Activated CD4-positive, alpha-beta T cell treated with anti-CD3 and anti-CD28 coated beads for 36 hours (primary cell): Measurements from ENCODE around the gene STRADA. TPM values are rescaled to one million over a fixed set of nuclear protein-coding genes. Genes with fewer than 3 reads are reported as not detected.
"Not testable (repeated sequence)": the region's sequence is repeated elsewhere in the genome, so short reads cannot be mapped to it uniquely, and the experiment has no call there.

Experiments used
- ATAC-seq: fragments of 200-7000 bp; cut with Tn5 transposase; one replicate; pipeline ENCODE4 v1.10.0; 2021; ENCODE audit warnings: mild to moderate bottlenecking, moderate library complexity
- CTCF ChIA-PET: fragments of 350-600 bp; sonication (Branson Sonifier 250); formaldehyde crosslinking; loops from one replicate; lab custom pipeline; 2021; ENCODE audit warnings: antibody characterized with exemption; lab: Charles Lee
- POLR2A ChIA-PET: fragments of 350-600 bp; sonication (Branson Sonifier 250); formaldehyde crosslinking; loops from one replicate; lab custom pipeline; 2021; ENCODE audit warnings: antibody characterized with exemption, inconsistent platforms; lab: Charles Lee
- DNase-seq: peaks from one replicate; pipeline ENCODE4 v3.0.0-alpha.2; 2020
- H3K27ac Mint-ChIP-seq: one replicate; pipeline ENCODE4 v1.8.0; 2021; ENCODE audit warnings: mixed read lengths
- H3K27me3 Mint-ChIP-seq: one replicate; pipeline ENCODE4 v1.8.0; 2021; ENCODE audit warnings: mixed read lengths
- H3K36me3 Mint-ChIP-seq: one replicate; pipeline ENCODE4 v1.8.0; 2021; ENCODE audit warnings: low read depth, mixed read lengths
- H3K4me1 Mint-ChIP-seq: one replicate; pipeline ENCODE4 v1.8.0; 2021; ENCODE audit warnings: mixed read lengths
- H3K4me3 Mint-ChIP-seq: one replicate; pipeline ENCODE4 v1.8.0; 2021; ENCODE audit warnings: mild to moderate bottlenecking, moderate library complexity, mixed read lengths
- H3K9me3 Mint-ChIP-seq: one replicate; pipeline ENCODE4 v1.8.0; 2021; ENCODE audit warnings: low read depth, mixed read lengths
- intact Hi-C, 2 experiments: fragments of 100-400 bp; cut with DNase I in 1 of 2; cut with micrococcal nuclease in 1 of 2; formaldehyde crosslinking; loops; one replicate each; pipeline versions ENCODE4 v1.14.2 to v1.15.1; 2022 to 2024; cut with DNase I, micrococcal nuclease
- total RNA-seq, 2 experiments: library from RNA; stranded (reverse); gene quantifications; one replicate each; pipeline ENCODE4 v1.2.3, GENCODE V29; 2021

Gene STRADA
- total RNA-seq, 2 experiments from 2014 or later: 51.0 to 53.6 TPM

DNA sequence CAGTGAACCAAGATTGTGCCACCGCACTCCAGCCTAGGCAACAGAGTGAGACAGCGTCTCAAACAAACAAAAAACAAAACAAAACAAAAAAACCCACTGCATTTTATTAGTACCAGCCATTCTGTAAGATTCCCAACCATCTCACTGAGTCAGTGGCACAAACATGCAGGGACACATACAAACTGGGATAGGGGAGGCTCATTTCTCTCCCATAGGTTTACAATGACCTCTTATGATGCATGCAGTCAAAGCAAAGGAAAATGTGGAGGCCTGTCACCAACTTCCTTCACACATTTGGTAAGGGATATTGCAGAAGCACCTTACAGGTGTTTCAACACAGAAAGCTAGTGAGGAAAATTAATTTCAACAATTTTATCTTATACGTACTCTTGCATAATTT, 12.4 kb upstream of the STRADA start:
- DNase-seq (no peak), ATAC-seq (no peak)
- Mint-ChIP-seq H3K27me3 (no peaks in the 10 kb centered on the region), H3K4me3 (no peak overlapping the region), H3K4me1 (peaks cover 21% of the 10 kb centered on the region), H3K27ac (no peak overlapping the region), H3K36me3 (peaks cover 54% of the 10 kb centered on the region), H3K9me3 (no peaks in the 10 kb centered on the region)
- intact Hi-C loops: no loop called here
- ChIA-PET CTCF (no interaction called here), POLR2A (no interaction called here)

DNA sequence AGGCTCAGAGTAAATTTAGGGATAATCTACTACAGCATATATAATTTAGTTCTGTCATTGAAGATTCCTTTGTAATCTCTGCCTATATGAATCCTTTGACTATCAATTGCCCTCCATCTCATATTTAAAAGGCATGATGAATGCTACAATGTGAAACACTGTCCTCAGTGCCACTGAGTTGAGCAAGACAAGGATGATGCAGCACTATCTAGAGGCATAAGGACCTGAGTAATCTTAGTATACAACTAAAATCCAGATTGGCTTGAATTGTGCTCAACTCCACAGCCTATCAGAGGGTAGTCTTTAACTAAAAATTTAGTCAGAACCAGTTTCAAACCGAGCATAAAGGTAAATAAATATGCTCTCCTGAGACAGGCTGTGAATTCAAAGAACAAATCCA, 11.6 kb upstream of the STRADA start:
- ChIA-PET CTCF (no interaction called here), POLR2A (no interaction called here)
- Mint-ChIP-seq H3K9me3 (no peaks in the 10 kb centered on the region), H3K4me3 (no peak overlapping the region), H3K27ac (peak overlapping the region; percentile 42), H3K27me3 (no peaks in the 10 kb centered on the region), H3K4me1 (peaks cover 21% of the 10 kb centered on the region), H3K36me3 (peaks cover 54% of the 10 kb centered on the region)
- ATAC-seq: peak; percentile 67
- no peak for DNase-seq
- intact Hi-C loops: no loop called here

DNA sequence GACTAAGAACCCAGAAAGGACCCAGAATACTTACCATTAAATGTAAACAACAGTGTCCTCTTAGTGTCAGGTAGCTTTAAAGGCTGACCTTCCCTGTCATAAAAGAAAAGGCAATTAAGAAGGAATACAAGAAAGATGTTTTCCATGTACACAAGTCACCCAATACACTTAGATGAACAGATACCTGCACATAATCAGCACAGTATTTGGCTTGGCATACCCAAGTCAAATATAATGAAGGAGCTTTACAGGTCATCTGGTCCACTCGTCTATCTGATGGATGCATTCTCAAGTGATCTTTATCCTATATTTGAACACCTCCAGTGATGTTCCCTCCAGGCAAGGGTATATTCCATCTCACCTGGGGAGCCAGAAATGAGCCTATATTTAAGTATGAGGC, 11.1 kb upstream of the STRADA start:
- DNase-seq (no peak), ATAC-seq (no peak)
- Mint-ChIP-seq H3K36me3 (peaks cover 51% of the 10 kb centered on the region), H3K27ac (no peak overlapping the region), H3K9me3 (no peaks in the 10 kb centered on the region), H3K4me3 (no peak overlapping the region), H3K4me1 (peaks cover 21% of the 10 kb centered on the region), H3K27me3 (no peaks in the 10 kb centered on the region)
- intact Hi-C loops: no loop called here
- ChIA-PET POLR2A (interaction anchor here (1.0 kb wide), 1 partner anchor 10 kb away, joined by 5 read pairs; no protein-coding TSS in a partner anchor), CTCF (no interaction called here)

- Mint-ChIP-seq H3K36me3 (peaks cover 50% of the 10 kb centered on the region), H3K4me3 (peak overlapping the region; percentile 50), H3K27ac (peak overlapping the region; percentile 81), H3K27me3 (no peaks in the 10 kb centered on the region), H3K9me3 (no peaks in the 10 kb centered on the region), H3K4me1 (peaks cover 21% of the 10 kb centered on the region)
- intact Hi-C loops: loop anchor here in 1 of 2 experiments (2.0 kb wide), 1 partner anchor 17 kb away; no protein-coding TSS in a partner anchor
- ATAC-seq: peak; percentile 76
- ChIA-PET CTCF (interaction anchor here (0.7 to 0.9 kb wide), 2 partner anchors 17 to 70 kb away, joined by 3 to 4 read pairs; no protein-coding TSS in a partner anchor), POLR2A (interaction anchor here (0.8 to 1.0 kb wide), 2 partner anchors 9 to 16 kb away, joined by 3 to 5 read pairs; no protein-coding TSS in a partner anchor)
- DNase-seq: peak; percentile 48
Measured at GRCh38 chr17:63751806-63752205, 10.2 kb upstream of the STRADA start.

DNA sequence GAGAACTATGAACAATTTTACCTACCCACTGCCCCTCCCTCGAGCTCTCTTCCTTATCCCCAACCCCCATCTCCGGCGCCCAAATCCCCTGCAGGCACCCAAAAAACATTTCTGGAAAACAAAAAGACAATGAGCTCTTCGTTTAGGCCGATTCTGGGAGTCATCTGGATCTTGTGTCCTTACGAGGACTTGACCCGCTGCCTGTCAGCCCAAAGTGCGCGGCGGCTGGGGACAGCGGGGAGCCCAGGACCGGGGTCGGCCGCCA, 524 bp downstream of the STRADA start:
- peaks cover 11% of the 10 kb centered on the region for H3K36me3 Mint-ChIP-seq
- ChIA-PET CTCF (interaction anchor here (1.2 to 1.7 kb wide), 3 partner anchors 16 to 39 kb away, joined by 3 to 6 read pairs (median 5); no protein-coding TSS in a partner anchor), POLR2A (interaction anchor here (0.6 to 1.3 kb wide), 3 partner anchors 29 to 138 kb away, joined by 3 to 5 read pairs (median 3); partner anchors contain the start of gene CCDC47)
- peak overlapping the region; percentile 95 for H3K27ac Mint-ChIP-seq
- DNase-seq: no peak
- intact Hi-C loops: loop anchor here (1.0 to 5.0 kb wide), 11 partner anchors 32 to 774 kb away; partner anchors contain the start of genes CCDC47 (in 2 of the 2), FTSJ3 (in 2 of the 2), PSMC5 (in 2 of the 2) and CEP95 (in 1 of the 2)
- H3K4me1 Mint-ChIP-seq: peaks cover 29% of the 10 kb centered on the region
- H3K4me3 Mint-ChIP-seq: peak overlapping the region; percentile 91
- ATAC-seq: peak; percentile 11
- H3K9me3 Mint-ChIP-seq: no peaks in the 10 kb centered on the region
- no peaks in the 10 kb centered on the region for H3K27me3 Mint-ChIP-seq

DNA sequence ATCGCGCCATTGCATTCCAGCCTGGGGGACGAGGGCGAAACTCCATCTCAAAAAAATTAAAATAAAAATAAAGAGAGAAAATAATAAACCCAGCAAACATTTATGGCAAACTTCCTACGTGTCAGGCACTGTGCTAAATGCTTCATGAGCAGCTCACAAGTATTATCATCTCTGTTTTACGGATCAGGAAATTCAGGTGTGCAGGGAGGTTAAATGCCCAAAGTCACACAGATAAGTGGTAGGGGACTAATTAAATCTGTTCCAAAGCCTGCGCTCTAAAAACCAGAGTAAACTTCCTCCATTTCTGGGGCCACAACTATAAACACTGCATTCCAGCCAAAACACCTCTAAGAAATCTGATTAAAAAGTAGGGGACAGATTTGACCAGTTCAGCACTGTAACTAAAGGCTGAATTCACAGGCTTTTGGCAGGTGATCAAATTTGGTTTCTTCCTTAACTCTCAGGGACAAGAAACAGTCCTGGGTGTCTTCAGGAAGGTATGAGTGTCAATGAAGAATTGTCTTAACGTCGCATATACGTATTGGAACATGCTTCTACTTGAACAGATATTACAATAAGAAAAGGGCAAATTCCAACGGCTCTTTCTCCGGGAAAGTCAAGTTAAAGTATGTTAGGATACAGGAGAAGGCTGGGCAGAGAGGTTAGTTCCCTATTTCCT, 996 bp downstream of the STRADA start:
- Mint-ChIP-seq H3K27me3 (no peaks in the 10 kb centered on the region), H3K27ac (peak overlapping the region; percentile 95), H3K36me3 (peaks cover 6% of the 10 kb centered on the region), H3K4me1 (peaks cover 29% of the 10 kb centered on the region), H3K4me3 (peak overlapping the region; percentile 91), H3K9me3 (no peaks in the 10 kb centered on the region)
- DNase-seq: no peak
- intact Hi-C loops: loop anchor here (1.0 to 5.0 kb wide), 11 partner anchors 33 to 773 kb away; partner anchors contain the start of genes CCDC47 (in 2 of the 2), FTSJ3 (in 2 of the 2), PSMC5 (in 2 of the 2) and CEP95 (in 1 of the 2)
- ATAC-seq: no peak
- ChIA-PET POLR2A (interaction anchor here (0.6 to 1.3 kb wide), 5 partner anchors 9 to 137 kb away, joined by 3 to 5 read pairs (median 3); partner anchors contain the start of genes CCDC47 and MAP3K3), CTCF (interaction anchor here (1.2 to 1.7 kb wide), 3 partner anchors 19 to 38 kb away, joined by 3 to 6 read pairs (median 5); no protein-coding TSS in a partner anchor)

DNA sequence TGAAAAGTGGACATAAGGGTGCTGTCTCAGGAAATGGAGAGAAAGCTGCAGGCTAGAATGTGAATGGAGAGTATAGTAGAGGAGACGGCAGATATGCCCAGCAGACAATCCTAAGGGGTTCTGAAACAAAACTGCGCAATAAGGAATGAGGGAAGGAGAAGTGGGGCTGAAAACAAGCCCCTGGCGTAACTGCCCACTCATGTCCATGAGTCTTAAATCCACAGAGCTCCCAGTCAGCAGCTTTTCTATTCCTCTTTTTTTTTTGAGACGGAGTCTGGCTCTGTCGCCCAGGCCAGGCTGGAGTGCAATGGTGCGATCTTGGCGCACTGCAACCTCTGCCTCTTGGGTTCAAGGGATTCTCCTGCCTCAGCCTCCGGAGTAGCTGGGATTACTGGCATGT, 5.9 kb downstream of the STRADA start:
- Mint-ChIP-seq H3K27ac (no peak overlapping the region), H3K36me3 (no peaks in the 10 kb centered on the region), H3K4me1 (peaks cover 17% of the 10 kb centered on the region), H3K9me3 (no peaks in the 10 kb centered on the region), H3K27me3 (no peaks in the 10 kb centered on the region), H3K4me3 (no peak overlapping the region)
- DNase-seq (no peak), ATAC-seq (no peak)
- intact Hi-C loops: no loop called here
- POLR2A ChIA-PET: interaction anchor here (0.9 kb wide), 1 partner anchor 16 kb away, joined by 3 read pairs; no protein-coding TSS in a partner anchor
- CTCF ChIA-PET: interaction anchor here (0.8 to 0.9 kb wide), 2 partner anchors 43 to 165 kb away, joined by 3 read pairs; no protein-coding TSS in a partner anchor

- Mint-ChIP-seq H3K27me3 (no peaks in the 10 kb centered on the region), H3K27ac (no peak overlapping the region), H3K9me3 (no peaks in the 10 kb centered on the region), H3K4me1 (peaks cover 2% of the 10 kb centered on the region), H3K4me3 (no peak overlapping the region), H3K36me3 (peaks cover 15% of the 10 kb centered on the region)
- intact Hi-C loops: no loop called here
- CTCF ChIA-PET: interaction anchor here (0.6 to 3.3 kb wide), 6 partner anchors 10 to 126 kb away, joined by 3 to 17 read pairs (median 3); no protein-coding TSS in a partner anchor
- ATAC-seq (no peak), DNase-seq (no peak)
- POLR2A ChIA-PET: no interaction called here
Measured at GRCh38 chr17:63722403-63722802, 19.2 kb downstream of the STRADA start.

DNA sequence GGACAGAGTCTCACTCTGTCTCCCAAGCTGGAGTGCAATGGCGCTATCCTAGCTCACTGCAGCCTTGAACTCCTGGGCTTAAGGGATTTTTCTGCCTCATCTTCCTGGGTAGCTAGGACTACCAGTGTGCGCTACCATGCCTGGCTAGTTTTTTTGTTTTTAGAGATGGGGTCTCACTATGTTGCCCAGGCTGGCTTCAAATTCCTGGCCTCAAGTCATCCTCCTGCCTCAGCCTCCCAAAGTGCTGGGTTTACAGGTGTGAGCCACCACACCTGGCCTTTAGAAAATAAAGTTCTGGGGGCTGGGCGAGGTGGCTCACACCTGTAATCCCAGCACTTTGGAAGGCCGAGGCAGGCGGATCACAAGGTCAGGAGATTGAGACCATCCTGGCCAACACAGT, 21.4 kb downstream of the STRADA start:
- H3K36me3 Mint-ChIP-seq: peaks cover 11% of the 10 kb centered on the region
- H3K27me3 Mint-ChIP-seq, DNase-seq, H3K4me3 Mint-ChIP-seq, H3K27ac Mint-ChIP-seq, ATAC-seq, intact Hi-C loops, H3K9me3 Mint-ChIP-seq, H3K4me1 Mint-ChIP-seq: not testable (repeated sequence)
- ChIA-PET CTCF (interaction anchor here (0.5 to 3.3 kb wide), 2 partner anchors 10 to 344 kb away, joined by 3 to 17 read pairs; no protein-coding TSS in a partner anchor), POLR2A (interaction anchor here (0.7 kb wide), 1 partner anchor 12 kb away, joined by 3 read pairs; no protein-coding TSS in a partner anchor)

DNA sequence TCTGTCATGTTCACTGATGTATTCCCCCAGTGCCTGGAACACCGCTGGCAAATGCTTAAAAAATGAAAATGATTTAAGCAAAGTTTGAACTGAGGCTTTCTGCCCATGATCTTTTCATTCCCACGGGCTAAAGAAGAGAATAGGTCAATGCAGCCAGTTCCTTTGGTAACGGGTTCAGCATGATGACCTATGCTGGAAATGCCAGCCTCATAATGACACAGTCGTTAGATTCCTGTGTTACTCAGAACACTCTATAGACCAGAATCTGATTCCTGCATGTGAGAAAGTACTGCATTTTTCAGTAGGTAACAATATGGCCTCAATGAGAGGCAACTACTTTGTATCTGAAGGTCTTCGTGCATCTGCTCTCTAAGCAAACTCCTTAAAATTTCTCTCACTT, 22.6 kb downstream of the STRADA start:
- ATAC-seq: no peak
- intact Hi-C loops: no loop called here
- no peak for DNase-seq
- H3K27me3 Mint-ChIP-seq: no peaks in the 10 kb centered on the region
- CTCF ChIA-PET: interaction anchor here (0.8 kb wide), 1 partner anchor 175 kb away, joined by 3 read pairs; no protein-coding TSS in a partner anchor
- H3K27ac Mint-ChIP-seq: no peak overlapping the region
- H3K9me3 Mint-ChIP-seq: no peaks in the 10 kb centered on the region
- H3K4me3 Mint-ChIP-seq: no peak overlapping the region
- no peaks in the 10 kb centered on the region for H3K4me1 Mint-ChIP-seq
- POLR2A ChIA-PET: no interaction called here
- peaks cover 9% of the 10 kb centered on the region for H3K36me3 Mint-ChIP-seq

- ATAC-seq (no peak), DNase-seq (no peak)
- Mint-ChIP-seq H3K9me3 (no peaks in the 10 kb centered on the region), H3K27ac (no peak overlapping the region), H3K4me1 (no peaks in the 10 kb centered on the region), H3K27me3 (no peaks in the 10 kb centered on the region), H3K4me3 (no peak overlapping the region), H3K36me3 (peaks cover 5% of the 10 kb centered on the region)
- CTCF ChIA-PET: interaction anchor here (0.6 to 1.0 kb wide), 2 partner anchors 50 to 213 kb away, joined by 3 read pairs; no protein-coding TSS in a partner anchor
- POLR2A ChIA-PET: no interaction called here
- intact Hi-C loops: no loop called here
Measured at GRCh38 chr17:63716426-63716825, 25.2 kb downstream of the STRADA start.
